Neural cell (in vitro differentiated cells): ENCODE data around the gene INPP5D. TPM values are rescaled to one million over a fixed set of nuclear protein-coding genes. Genes with fewer than 3 reads are reported as not detected.

Experiments used
- H2AFZ ChIP-seq: fragments of 200-600, 300-800 bp; sonication (generic), shearing (Covaris generic); 2 replicates; pipeline ENCODE4 v1.6.0; 2014; ENCODE audit warnings: low read depth, mild to moderate bottlenecking, antibody characterized with exemption, low read length, moderate library complexity
- H3F3A ChIP-seq: fragments of 200-600 bp; shearing (Covaris generic); 2 replicates; pipeline ENCODE4 v1.6.1; 2016; ENCODE audit warnings: mild to moderate bottlenecking, moderate library complexity, mixed read lengths, antibody characterized with exemption, low read length; ENCODE audit not compliant: insufficient read depth, poor library complexity, severe bottlenecking
- H3K27ac ChIP-seq: fragments of 200-600, 300-800 bp; sonication (generic), shearing (Covaris generic); 2 replicates; pipeline ENCODE4 v1.5.1; 2014; ENCODE audit warnings: mild to moderate bottlenecking, low read length, moderate library complexity
- H3K27me3 ChIP-seq: fragments of 300-800, 200-600 bp; sonication (generic), shearing (Covaris generic); 2 replicates; pipeline ENCODE4 v1.6.0; 2014; ENCODE audit warnings: mild to moderate bottlenecking, low read depth, low read length, moderate library complexity; ENCODE audit not compliant: insufficient read depth
- H3K36me3 ChIP-seq: fragments of 300-800, 200-600 bp; sonication (generic), shearing (Covaris generic); 2 replicates; pipeline ENCODE4 v1.5.1; 2014; ENCODE audit warnings: mild to moderate bottlenecking, antibody characterized with exemption, low read length, moderate library complexity; ENCODE audit not compliant: insufficient read depth
- H3K4me2 ChIP-seq: fragments of 300-800, 200-600 bp; sonication (generic), shearing (Covaris generic); 2 replicates; pipeline ENCODE4 v1.6.0; 2014; ENCODE audit warnings: mild to moderate bottlenecking, low read length
- H3K4me3 ChIP-seq: fragments of 300-800, 200-600 bp; sonication (generic), shearing (Covaris generic); 2 replicates; pipeline ENCODE4 v1.5.1; 2014; ENCODE audit warnings: mild to moderate bottlenecking, low read length, moderate library complexity
- H3K79me2 ChIP-seq: fragments of 200-600 bp; shearing (Covaris generic); replicated peaks from 2 replicates; pipeline ENCODE4 v1.6.0; 2014; ENCODE audit warnings: mild to moderate bottlenecking, low read length, moderate library complexity; ENCODE audit not compliant: insufficient read depth
- H3K9ac ChIP-seq: fragments of 300-800, 200-600 bp; sonication (generic), shearing (Covaris generic); 2 replicates; pipeline ENCODE4 v1.6.1; 2016; ENCODE audit warnings: mild to moderate bottlenecking, low read length, mixed read lengths
- H3K9me2 ChIP-seq: fragments of 200-600 bp; shearing (Covaris generic); 2 replicates; pipeline ENCODE4 v1.6.1; 2016; ENCODE audit warnings: mild to moderate bottlenecking, low read length, mixed read lengths; ENCODE audit not compliant: insufficient read depth
- H3K9me3 ChIP-seq: fragments of 200-600, 300-800 bp; sonication (generic), shearing (Covaris generic); 2 replicates; pipeline ENCODE4 v1.6.1; 2016; ENCODE audit warnings: mild to moderate bottlenecking, mixed run types, low read length, moderate library complexity, mixed read lengths
- H4K20me1 ChIP-seq: fragments of 200-600 bp; shearing (Covaris generic); 2 replicates; pipeline ENCODE4 v1.6.1; 2016; ENCODE audit warnings: mild to moderate bottlenecking, mixed run types; ENCODE audit not compliant: insufficient read depth
- CTCF ChIP-seq: fragments of 450-650 bp; IDR thresholded peaks from 2 replicates; pipeline ENCODE4 v1.5.1; 2014; ENCODE audit warnings: antibody characterized with exemption, mild to moderate bottlenecking, moderate library complexity; ENCODE audit not compliant: poor library complexity, severe bottlenecking
- EP300 ChIP-seq: fragments of 450-650 bp; conservative IDR thresholded peaks from 2 replicates; pipeline ENCODE4 v1.6.1; 2014; ENCODE audit warnings: antibody characterized with exemption, mild to moderate bottlenecking, moderate library complexity; ENCODE audit not compliant: poor library complexity, severe bottlenecking
- EZH2 ChIP-seq: fragments of 200-600, 300-800 bp; shearing (Covaris generic), sonication (generic); IDR thresholded peaks from 2 replicates; pipeline ENCODE4 v1.6.1; 2014; ENCODE audit warnings: antibody characterized with exemption, low read length, borderline replicate concordance, mild to moderate bottlenecking; ENCODE audit not compliant: insufficient read depth, poor library complexity, severe bottlenecking
- MXI1 ChIP-seq: fragments of 450-650 bp; conservative IDR thresholded peaks from 2 replicates; pipeline ENCODE4 v1.6.1; 2014; ENCODE audit warnings: antibody characterized with exemption, mild to moderate bottlenecking; ENCODE audit not compliant: poor library complexity, severe bottlenecking
- POLR2AphosphoS5 ChIP-seq: IDR thresholded peaks from 2 replicates; pipeline ENCODE4 v1.6.1; 2012
- RAD21 ChIP-seq: fragments of 450-650 bp; conservative IDR thresholded peaks from 2 replicates; pipeline ENCODE4 v1.6.1; 2014; ENCODE audit warnings: antibody characterized with exemption, mild to moderate bottlenecking, moderate library complexity
- REST ChIP-seq: IDR thresholded peaks from 2 replicates; pipeline ENCODE4 v1.6.1; 2012; ENCODE audit warnings: borderline replicate concordance
- SMC3 ChIP-seq: fragments of 450-650 bp; conservative IDR thresholded peaks from 2 replicates; pipeline ENCODE4 v1.6.1; 2014; ENCODE audit warnings: antibody characterized with exemption, mild to moderate bottlenecking, moderate library complexity; ENCODE audit not compliant: poor library complexity
- TAF1 ChIP-seq: IDR thresholded peaks from 2 replicates; pipeline ENCODE4 v1.6.1; 2012; ENCODE audit warnings: low read depth
- polyA plus RNA-seq: library from polyadenylated mRNA; depleted of rRNA; stranded (reverse); fragments of >200 nt; gene quantifications from 2 replicates; pipeline ENCODE4 v1.2.3, GENCODE V29; 2014

The INPP5D gene
- polyA plus RNA-seq, 1 donor from 2014 or later: not detected

GRCh38 chr2:233011268-233011650 lies 48.9 kb upstream of the INPP5D start:
- Histone ChIP-seq H3K4me2 (no peak overlapping the region), H3K4me3 (no peak overlapping the region), H3K9ac (no peak overlapping the region), H3F3A (no peaks in the 10 kb centered on the region), H4K20me1 (no peaks in the 10 kb centered on the region), H3K27ac (no peak overlapping the region), H3K36me3 (no peaks in the 10 kb centered on the region), H3K9me2 (no peaks in the 10 kb centered on the region), H3K27me3 (no peaks in the 10 kb centered on the region), H3K9me3 (no peaks in the 10 kb centered on the region), H2AFZ (no peak overlapping the region), H3K79me2 (no peaks in the 10 kb centered on the region)
- TF ChIP-seq POLR2AphosphoS5 (no peak), MXI1 (no peak), TAF1 (no peak), EP300 (no peak), CTCF (no peak), EZH2 (no peak), SMC3 (no peak), RAD21 (no peak), REST (no peak)

GRCh38 chr2:233011702-233012131 lies 48.4 kb upstream of the INPP5D start:
- Histone ChIP-seq H3K79me2 (no peaks in the 10 kb centered on the region), H3K4me2 (no peak overlapping the region), H2AFZ (no peak overlapping the region), H3K9me2 (no peaks in the 10 kb centered on the region), H3K27ac (no peak overlapping the region), H3K4me3 (no peak overlapping the region), H3K9ac (no peak overlapping the region), H3K36me3 (no peaks in the 10 kb centered on the region), H3K9me3 (no peaks in the 10 kb centered on the region), H3F3A (no peaks in the 10 kb centered on the region), H4K20me1 (no peaks in the 10 kb centered on the region), H3K27me3 (no peaks in the 10 kb centered on the region)
- TF ChIP-seq MXI1 (no peak), EP300 (no peak), POLR2AphosphoS5 (no peak), SMC3 (no peak), EZH2 (no peak), TAF1 (no peak), RAD21 (no peak), CTCF (no peak), REST (no peak)
